Measurements from ENCODE around the gene CA10.

CA10 gene

DNA sequence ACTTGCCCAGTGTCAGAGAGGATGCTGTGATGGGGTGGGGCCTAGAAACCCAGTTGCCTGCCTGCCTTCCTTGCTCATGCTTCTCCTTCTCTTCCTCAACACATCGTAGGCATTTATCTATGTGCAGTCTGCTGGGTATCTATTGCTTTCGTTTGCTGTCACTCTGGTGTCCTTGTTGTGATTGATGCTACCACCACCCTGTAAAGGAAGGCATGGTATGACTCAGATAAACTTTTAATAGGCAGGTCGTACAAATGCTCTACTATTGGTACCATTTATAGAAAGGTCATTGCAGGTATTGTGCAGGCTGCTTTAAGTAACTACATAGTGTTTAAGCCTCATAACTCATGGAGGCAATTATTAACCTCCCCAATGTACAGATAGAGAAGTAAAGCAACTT lies 529.3 kb downstream of the CA10 start:
- no peaks in the 10 kb centered on the region for H3K79me2 ChIP-seq (ENCODE audit: insufficient read depth, low read length)
- no peak overlapping the region for H3K4me2 ChIP-seq (ENCODE audit: low read depth, low read length, poor library complexity, severe bottlenecking)
- no peak overlapping the region for H3K9ac ChIP-seq (ENCODE audit: low read length)
- no peaks in the 10 kb centered on the region for H3K36me3 ChIP-seq (ENCODE audit: low read length)
- no peak overlapping the region for H2AFZ ChIP-seq (ENCODE audit: low read depth, low read length, severe bottlenecking)
- H3K27ac ChIP-seq (ENCODE audit: low read depth, low read length) = no peak overlapping the region
- no peak for TF ChIP-seq EZH2phosphoT487 (conservative IDR thresholded peaks at IDR 0.05; ENCODE audit: low read length)
- TF ChIP-seq, protein P1, sequence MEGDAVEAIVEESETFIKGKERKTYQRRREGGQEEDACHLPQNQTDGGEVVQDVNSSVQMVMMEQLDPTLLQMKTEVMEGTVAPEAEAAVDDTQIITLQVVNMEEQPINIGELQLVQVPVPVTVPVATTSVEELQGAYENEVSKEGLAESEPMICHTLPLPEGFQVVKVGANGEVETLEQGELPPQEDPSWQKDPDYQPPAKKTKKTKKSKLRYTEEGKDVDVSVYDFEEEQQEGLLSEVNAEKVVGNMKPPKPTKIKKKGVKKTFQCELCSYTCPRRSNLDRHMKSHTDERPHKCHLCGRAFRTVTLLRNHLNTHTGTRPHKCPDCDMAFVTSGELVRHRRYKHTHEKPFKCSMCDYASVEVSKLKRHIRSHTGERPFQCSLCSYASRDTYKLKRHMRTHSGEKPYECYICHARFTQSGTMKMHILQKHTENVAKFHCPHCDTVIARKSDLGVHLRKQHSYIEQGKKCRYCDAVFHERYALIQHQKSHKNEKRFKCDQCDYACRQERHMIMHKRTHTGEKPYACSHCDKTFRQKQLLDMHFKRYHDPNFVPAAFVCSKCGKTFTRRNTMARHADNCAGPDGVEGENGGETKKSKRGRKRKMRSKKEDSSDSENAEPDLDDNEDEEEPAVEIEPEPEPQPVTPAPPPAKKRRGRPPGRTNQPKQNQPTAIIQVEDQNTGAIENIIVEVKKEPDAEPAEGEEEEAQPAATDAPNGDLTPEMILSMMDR (IDR thresholded peaks at IDR 0.05; ENCODE audit: insufficient read depth, low read length, poor library complexity, severe bottlenecking) = no peak
- no peak overlapping the region for H3K4me3 ChIP-seq (ENCODE audit: insufficient read depth, low read length, poor library complexity, severe bottlenecking)
- no peaks in the 10 kb centered on the region for H4K20me1 ChIP-seq (ENCODE audit: low read depth, low read length)
- H3K9me3 ChIP-seq (ENCODE audit: insufficient read depth, low read length) = no peaks in the 10 kb centered on the region
- H3K9me2 ChIP-seq (replicated peaks; ENCODE audit: insufficient read depth, low read length) = no peaks in the 10 kb centered on the region
- H3K27me3 ChIP-seq (ENCODE audit: low read length) = no peaks in the 10 kb centered on the region
- H3F3A ChIP-seq (ENCODE audit: insufficient read depth) = no peaks in the 10 kb centered on the region

DNA sequence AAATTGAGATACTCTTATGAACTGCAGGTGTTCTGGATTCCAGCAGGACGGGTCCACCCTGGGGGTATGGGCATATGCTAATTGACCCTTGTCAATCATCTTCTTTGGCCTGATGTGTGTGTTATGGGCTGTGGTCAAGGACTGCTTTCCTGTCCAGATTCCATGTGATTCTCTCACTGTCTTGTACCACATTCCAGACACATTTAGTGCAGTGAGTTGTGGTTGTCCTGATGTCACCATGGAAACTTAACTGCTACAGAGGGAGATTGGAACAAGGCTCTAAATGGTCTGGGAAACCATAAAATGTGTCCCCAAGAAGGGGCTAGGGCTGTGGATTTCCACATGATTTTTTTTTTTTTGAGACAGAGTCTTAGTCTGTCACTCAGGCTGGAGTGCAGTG lies 530.7 kb downstream of the CA10 start:
- H3F3A ChIP-seq (ENCODE audit: insufficient read depth) = no peaks in the 10 kb centered on the region
- H3K27me3 ChIP-seq (ENCODE audit: low read length) = no peaks in the 10 kb centered on the region
- no peak overlapping the region for H3K4me2 ChIP-seq (ENCODE audit: low read depth, low read length, poor library complexity, severe bottlenecking)
- TF ChIP-seq, protein P1 (IDR thresholded peaks at IDR 0.05; ENCODE audit: insufficient read depth, low read length, poor library complexity, severe bottlenecking) = no peak
- no peak for TF ChIP-seq EZH2phosphoT487 (conservative IDR thresholded peaks at IDR 0.05; ENCODE audit: low read length)
- H3K27ac ChIP-seq (ENCODE audit: low read depth, low read length) = no peak overlapping the region
- no peaks in the 10 kb centered on the region for H4K20me1 ChIP-seq (ENCODE audit: low read depth, low read length)
- no peaks in the 10 kb centered on the region for H3K36me3 ChIP-seq (ENCODE audit: low read length)
- no peaks in the 10 kb centered on the region for H3K9me2 ChIP-seq (replicated peaks; ENCODE audit: insufficient read depth, low read length)
- no peak overlapping the region for H3K9ac ChIP-seq (ENCODE audit: low read length)
- no peak overlapping the region for H3K4me3 ChIP-seq (ENCODE audit: insufficient read depth, low read length, poor library complexity, severe bottlenecking)
- H3K79me2 ChIP-seq (ENCODE audit: insufficient read depth, low read length) = no peaks in the 10 kb centered on the region
- H3K9me3 ChIP-seq (ENCODE audit: insufficient read depth, low read length) = no peaks in the 10 kb centered on the region
- H2AFZ ChIP-seq (ENCODE audit: low read depth, low read length, severe bottlenecking) = no peak overlapping the region

DNA sequence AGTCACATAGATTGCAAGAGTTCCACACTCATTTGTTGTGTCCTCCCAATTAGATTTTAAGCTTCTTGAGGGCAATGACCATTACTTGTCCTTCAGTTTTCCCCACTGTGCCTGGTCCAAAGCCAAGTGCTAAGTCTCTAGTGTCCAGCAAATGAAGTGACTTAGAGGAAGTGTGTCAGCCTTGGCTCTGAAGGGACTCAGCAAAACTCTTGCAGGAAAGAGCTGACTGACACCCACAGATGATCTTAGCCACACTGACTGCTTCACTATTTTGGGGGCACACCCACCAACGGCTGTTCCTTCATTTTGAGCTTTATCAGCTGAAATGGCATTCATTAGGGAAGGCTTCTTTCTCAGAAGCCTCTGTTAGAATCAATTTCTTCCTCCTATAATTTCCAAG lies 540.0 kb downstream of the CA10 start:
- Histone ChIP-seq H4K20me1 (ENCODE audit: low read depth, low read length) (no peaks in the 10 kb centered on the region), H3K36me3 (ENCODE audit: low read length) (no peaks in the 10 kb centered on the region), H3K27ac (ENCODE audit: low read depth, low read length) (no peak overlapping the region), H3K27me3 (ENCODE audit: low read length) (no peaks in the 10 kb centered on the region), H3K9ac (ENCODE audit: low read length) (no peak overlapping the region), H3K4me3 (ENCODE audit: insufficient read depth, low read length, poor library complexity, severe bottlenecking) (no peak overlapping the region), H3K79me2 (ENCODE audit: insufficient read depth, low read length) (no peaks in the 10 kb centered on the region), H2AFZ (ENCODE audit: low read depth, low read length, severe bottlenecking) (no peak overlapping the region), H3F3A (ENCODE audit: insufficient read depth) (no peaks in the 10 kb centered on the region), H3K9me3 (ENCODE audit: insufficient read depth, low read length) (no peaks in the 10 kb centered on the region), H3K9me2 (replicated peaks; ENCODE audit: insufficient read depth, low read length) (no peaks in the 10 kb centered on the region; the same call in 1 of the 2 replicates), H3K4me2 (ENCODE audit: low read depth, low read length, poor library complexity, severe bottlenecking) (no peak overlapping the region)
- TF ChIP-seq, protein P1 (IDR thresholded peaks at IDR 0.05; ENCODE audit: insufficient read depth, low read length, poor library complexity, severe bottlenecking) = no peak
- TF ChIP-seq EZH2phosphoT487 (conservative IDR thresholded peaks at IDR 0.05; ENCODE audit: low read length) = no peak

All from SU-DHL-6 (cell line).